ENCODE measurements around the gene MYH14.
A peak's percentile ranks its signal among the peaks of the same experiment; 100 is the strongest.
"Not testable (repeated sequence)": the region's sequence is repeated elsewhere in the genome, so short reads cannot be mapped to it uniquely, and the experiment has no call there.

The MYH14 gene

DNA sequence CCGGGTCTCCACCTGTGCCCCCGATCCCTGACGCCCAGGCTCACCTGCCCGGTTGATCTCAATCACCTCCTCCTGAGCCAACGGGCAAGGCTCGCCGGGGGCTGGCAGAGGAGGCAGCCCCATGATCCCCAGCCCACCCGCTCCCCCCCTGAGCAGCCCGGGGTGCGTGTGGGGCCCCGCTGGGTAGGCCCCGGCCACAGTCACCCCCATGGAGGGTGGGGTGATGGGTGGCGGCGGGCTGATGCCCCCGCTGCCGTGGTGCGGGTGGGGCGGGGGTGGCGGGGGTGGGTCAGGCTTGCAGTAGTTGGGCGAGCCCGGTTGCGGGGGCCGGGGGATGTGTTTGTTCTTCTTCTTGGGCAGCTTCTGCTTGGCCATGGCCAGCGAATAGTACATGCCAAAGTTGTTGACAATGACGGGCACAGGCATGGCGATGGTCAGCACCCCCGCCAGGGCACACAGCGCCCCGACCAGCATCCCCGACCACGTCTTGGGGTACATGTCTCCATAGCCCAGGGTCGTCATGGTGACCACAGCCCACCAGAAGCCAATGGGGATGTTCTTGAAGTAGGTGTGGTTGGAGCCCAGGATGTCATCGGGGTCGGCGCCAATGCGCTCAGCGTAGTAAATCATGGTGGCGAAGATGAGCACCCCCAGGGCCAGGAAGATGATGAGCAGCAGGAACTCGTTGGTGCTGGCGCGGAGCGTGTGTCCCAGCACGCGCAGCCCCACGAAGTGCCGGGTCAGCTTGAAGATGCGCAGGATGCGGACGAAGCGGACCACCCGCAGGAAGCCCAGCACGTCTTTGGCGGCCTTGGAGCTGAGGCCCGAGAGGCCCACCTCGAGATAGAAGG, 119.7 kb downstream of the MYH14 start:
- no peak for DNase-seq

DNA sequence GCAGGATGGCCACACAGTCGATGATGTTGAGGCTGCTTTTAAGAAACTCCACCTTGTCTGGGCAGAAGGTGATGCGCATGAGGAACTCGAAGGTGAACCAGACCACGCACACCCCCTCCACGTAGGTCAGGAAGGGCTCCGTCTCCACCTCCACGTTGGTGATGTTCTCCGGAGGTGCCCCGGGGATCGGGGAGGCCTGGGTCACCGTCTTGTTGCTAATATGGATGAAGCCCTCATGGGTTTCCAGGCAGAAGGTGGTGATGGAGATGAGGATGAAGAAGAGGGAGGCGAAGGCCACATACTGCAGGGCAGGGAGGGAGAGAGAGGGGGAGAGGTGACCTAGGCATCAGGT, 120.3 kb downstream of the MYH14 start:
- no peak for DNase-seq

DNA sequence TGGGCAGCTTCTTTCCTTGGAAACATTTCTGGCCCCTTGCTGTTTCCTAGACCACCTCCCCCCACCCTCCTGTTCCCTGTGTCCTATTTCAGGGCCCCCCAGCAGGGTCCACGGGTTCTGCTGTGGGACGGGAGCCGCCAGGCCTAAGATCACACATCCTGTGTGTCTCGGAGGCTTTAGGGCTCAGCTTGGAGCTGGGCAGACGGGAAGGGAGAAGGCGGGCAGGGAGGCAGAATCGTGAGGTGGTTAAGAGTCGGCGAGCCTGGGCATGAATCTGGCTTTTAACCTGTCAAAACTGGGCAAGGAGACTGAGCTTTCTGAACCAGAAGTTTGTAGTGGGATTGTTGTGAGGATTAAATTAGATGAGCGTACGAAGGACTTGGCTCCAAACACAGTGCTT, 120.9 kb downstream of the MYH14 start:
- no peak for DNase-seq

DNA sequence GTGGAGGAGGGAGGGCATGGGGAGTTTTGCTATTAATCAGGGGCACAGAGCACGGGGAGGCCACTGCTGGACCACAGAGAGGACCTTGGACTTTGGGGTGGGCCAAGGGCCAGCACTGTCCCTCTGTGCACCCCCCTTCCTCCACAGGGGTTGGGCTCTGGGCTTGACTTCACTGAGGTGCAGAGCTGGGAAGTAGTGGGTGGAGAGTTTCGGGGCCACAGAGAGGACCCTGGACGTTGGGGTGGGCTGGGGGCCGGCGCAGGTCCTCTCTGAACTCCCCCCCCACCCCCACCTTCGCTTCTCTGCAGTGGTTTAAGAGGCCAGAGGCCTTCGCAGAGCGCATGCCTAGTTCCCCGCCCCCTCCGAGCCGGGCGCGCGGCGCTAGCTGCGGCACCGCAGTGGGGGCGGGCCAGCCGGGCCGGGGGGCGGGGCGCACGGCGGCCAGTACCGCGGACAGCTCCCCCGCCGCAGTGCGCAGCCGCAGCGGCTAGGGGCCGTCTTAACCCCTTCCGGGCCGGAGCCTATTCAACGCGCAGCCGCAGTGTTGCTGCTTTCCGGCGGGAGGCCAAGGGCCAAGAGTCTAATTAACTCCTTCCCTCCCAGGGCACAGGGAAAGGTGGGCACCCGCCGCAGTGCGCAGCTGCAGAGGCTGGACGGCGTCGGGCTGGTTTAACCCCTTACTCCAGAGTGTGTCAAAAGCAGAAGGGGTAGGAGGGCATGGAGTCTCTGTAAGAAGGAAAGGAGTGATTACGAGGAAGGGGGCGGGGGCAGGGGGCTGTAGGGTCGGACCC, 122.1 kb downstream of the MYH14 start:
- peak; percentile 89 for DNase-seq

DNA sequence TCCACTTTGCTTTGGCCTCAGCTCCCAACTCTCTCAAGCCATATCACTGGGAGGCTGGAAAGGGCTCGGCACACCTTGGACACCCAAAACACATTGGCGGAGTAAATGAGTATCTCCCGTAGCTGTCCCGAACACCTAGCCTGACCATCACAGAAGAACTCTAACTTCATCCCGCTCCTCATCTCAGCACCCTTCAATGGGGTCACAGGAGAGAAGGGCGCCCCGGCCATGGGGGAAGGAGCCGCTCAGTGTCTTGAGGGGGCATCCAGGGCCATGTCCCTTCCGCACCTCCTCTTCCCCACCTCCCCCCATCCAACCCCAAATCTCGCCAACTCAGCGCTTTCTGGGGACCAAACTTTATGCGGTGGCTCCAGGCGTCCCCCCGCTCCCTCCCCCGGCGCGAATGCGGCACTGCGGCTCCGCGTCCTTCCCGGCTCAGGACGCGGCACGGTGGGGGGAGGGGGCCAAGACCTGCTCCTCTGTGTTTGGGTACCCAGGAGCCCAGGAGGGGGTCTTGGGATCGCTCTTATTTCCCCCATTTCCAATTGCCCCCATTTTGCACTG, 122.8 kb downstream of the MYH14 start:
- DNase-seq: no peak

DNA sequence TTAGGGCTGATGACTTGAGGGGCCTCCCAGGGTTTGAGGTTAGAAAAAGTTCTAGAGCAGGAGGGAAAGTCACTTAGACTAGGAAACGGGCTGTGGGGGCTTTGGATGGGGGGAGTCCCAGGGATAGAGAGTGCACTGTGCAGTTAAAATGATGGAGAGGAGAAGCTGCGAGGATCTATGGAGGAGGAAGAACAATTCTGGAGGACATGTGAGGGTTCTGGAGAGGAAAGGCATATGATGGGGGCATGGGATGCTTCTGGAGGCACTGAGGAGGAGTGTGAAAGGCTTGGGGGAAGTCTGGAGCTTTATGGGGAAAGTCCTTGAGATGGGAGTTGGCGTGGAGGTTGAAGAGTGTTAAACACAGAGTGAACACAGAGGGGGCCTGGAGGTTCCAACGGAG, 123.6 kb downstream of the MYH14 start:
- no peak for DNase-seq

DNA sequence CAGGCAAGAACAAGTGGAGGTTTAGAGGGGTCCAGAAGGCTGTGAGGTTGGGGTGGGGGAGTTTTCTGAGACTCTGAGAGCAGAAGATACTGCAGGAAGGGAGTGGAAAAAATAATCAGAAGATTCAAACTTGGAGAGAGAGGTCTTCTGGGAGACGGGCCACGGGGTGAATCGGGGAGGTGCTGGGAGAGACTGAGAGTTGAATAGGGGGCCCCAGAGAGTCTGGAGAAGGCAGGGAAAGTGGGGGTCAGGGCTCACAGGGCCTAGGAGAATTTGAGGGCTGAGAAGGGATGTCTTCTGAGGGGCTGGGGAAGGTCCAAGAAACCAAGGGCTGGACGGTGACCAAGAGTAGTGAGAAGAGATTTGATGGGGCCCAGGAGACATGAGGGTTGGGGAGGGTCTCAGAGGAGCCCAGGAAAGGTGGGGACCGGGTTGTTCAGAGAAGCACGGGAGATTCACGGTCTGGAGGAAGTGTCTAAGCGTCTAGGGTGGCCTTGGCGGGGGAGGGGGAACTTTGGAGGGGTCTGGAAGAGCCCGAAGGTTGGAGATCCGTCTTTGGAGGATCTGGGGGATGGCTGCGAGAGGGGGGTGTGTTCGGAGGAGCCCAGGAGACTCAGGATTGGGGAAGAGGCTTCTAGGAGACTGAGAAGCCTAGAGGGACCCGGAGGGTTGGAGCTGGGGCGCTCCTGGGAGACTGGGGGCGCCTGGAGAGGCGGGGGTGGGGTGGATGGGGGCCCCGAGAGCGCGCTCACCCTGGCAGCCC, 124.2 kb downstream of the MYH14 start:
- no peak for DNase-seq

DNA sequence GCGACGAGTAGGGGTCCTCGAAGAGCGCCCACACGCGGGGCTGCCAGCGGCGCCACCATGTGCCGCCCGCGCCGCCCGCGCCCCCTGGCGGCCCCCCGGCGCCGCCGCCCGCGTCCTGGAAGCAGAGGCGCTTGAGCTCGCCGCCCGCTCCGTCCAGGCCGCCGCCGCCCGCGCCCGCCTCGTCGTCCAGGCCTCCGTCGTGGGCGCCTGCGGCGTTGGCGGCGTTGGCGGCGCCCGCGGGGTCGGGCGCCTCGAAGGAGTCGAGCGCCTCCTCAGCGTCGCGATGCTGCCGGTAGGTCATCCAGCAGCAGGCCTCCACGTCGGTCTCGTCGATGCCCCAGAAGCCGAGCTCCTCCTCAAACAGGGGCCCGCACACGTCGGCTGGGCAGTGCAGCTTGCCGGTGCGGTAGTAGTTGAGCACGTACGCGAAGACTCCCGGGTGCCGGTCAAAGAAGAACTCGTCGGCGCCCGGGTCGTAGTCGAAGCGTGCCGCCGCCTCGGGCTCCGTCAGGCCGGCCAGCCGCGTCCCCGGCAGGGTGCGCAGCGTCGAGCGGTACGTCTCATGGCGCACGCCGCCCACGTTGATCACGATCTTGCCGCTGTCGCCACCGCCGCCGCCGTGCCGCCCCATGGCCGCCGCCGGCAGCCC, 124.9 kb downstream of the MYH14 start:
- peak; percentile 42 for DNase-seq

DNA sequence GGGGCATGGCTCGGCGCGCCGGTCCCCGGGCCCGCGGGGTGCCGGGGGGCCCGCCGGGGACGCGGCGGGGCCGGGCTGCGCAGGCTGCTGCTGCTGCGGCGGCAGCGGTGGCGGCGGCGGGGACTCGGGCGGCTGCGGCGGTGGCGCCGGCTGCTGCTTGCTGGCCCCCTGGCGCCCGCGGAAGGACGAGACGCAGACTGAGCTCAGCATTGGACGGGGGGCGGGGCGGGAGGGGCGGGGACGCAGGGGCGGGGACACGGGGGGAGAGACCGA, 125.4 kb downstream of the MYH14 start:
- DNase-seq: no peak

DNA sequence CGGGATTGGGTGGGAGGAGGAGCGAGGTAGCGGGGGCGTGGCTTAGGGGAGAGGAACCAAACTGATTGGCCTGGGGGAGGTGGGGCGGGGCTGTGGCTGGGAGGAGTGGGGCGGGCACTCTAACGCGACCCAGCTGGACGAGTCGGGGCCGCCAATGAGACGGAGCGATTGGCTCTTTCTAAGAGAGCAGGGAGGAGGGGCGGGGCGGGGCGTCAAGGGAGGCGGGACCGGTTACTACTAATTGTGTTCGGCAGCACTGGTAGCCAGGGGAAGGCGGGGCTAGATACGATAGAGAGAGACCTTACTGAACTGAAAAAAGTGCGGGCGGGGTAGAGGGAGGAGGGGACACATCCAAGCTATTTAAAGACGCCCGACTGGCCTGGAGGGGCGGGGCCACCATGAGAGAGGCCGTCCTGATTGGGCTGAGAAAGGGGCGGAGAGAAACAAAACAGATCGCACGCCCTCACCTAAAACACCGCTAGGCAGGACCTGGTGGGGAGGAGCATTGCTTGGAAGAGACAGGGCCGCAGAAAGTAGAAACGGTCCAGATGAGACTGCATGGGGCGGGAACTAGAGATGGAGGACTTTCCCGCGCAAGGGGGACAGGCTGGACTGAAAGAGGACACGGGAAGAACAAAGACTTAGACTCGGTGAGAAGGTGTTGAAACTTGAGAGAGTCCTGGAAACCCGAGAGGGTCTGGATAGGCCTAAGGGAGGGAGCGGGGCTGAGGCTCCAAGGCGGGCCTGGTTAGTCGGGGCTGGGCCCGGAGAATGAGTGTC, 125.9 kb downstream of the MYH14 start, which contains the start of gene KCNC3:
TSS of gene KCNC3 (minus strand) at position 232 of the 780 bp plus-strand sequence. CDS start 295 bp downstream, outside the sequence.
- DNase-seq: peak; percentile 100

DNA sequence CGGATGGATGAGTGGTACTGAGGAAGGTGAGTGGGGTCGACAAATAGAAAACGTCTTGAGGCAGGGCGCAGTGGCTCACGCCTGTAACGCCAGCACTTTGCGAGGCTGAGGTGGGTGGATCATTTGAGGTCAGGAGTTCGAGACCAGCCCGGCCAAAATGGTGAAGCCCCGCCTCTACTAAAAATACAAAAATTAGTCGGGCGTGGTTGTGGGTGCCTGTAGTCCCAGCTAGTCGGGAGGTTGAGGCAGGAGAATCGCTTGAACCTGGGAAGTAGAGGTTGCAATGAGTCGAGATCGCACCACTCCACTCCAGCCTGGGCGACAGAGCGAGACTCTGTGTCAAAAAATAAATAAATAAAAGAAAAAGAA, 126.5 kb downstream of the MYH14 start:
- not testable (repeated sequence) for DNase-seq

DNA sequence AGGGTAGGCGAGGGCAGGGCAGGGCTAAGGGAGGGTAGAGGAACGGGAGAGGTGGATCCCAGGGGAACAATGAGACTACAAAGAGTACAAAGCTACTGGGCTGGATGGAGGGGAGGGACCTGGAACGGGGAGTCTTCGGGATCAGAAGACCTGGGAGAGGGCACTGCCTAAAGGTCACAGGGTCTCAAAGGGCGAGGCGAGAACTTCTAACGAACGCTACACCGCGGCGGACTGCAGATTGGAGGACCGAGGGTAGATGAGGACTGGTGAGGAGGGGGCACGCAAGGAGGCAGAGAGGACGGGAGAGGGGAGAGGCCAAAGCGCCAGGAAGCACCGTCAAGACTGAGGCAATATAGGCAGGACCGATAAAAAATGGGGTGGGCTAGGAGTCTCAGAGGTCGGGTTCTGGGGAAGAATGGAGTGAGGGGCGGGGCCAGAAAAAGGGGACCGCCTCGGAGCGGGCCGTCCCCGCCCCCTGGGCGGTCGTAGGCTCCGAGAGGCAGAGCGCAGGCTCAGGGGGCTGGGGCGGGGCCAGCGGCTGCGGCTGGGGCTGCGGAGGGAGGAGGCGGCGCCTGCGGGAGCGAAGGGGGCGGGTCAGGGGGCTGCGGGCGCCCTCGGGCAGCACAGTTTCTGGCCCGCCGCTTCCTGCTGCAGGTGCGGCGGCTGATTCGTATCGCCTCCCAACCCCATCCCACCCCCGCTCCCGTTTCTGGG, 127.1 kb downstream of the MYH14 start:
- DNase-seq: peak; percentile 92

DNA sequence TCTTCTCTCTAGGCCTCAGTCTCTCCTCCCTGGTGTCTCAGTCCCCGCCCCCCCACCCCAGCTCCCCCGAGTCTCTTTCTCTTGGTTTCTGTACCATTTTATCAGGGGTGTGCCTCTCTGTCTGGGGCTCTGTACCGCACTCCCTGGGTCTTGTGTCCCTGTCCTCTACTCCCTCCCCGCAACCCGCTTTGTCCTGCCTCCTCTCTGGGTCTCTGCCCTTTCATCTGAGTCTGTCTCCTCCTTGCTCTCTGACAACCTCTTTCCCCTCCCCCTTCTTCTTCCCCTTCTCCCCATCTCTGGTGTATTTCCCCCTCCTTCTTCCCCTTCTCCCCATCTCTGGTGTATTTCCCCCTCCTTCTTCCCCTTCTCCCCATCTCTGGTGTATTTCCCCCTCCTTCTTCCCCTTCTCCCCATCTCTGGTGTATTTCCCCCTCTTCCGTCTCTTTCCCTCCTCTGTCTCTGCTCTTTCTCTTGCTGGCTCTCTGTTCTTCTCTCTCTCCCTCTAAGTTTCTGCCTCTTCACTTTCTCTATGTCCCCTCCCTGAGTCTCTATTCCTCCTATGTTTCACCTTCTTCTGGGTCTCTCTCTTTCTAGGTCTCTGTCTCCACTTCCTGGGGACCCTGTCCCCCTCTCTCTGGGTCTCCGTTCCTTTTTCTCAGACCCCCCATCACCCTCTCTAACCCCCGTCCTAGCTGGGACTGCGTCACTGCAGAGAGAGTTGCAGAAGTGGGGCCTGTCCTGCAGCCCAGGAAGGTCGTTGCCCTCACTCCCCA, 128.0 kb downstream of the MYH14 start:
- DNase-seq: no peak

DNA sequence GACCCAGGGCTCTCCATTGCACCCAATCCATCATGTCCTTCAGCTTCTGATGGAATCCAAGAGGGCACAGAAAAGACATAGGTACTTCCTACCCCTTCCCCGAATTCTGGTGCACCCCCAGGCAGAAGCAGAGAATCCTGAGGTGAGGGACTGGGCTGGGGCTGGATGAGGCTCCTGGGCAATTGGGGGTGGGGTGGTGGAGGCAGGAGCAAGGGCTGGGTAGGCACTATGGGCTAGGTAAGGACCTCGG, 128.5 kb downstream of the MYH14 start:
- no peak for DNase-seq

DNA sequence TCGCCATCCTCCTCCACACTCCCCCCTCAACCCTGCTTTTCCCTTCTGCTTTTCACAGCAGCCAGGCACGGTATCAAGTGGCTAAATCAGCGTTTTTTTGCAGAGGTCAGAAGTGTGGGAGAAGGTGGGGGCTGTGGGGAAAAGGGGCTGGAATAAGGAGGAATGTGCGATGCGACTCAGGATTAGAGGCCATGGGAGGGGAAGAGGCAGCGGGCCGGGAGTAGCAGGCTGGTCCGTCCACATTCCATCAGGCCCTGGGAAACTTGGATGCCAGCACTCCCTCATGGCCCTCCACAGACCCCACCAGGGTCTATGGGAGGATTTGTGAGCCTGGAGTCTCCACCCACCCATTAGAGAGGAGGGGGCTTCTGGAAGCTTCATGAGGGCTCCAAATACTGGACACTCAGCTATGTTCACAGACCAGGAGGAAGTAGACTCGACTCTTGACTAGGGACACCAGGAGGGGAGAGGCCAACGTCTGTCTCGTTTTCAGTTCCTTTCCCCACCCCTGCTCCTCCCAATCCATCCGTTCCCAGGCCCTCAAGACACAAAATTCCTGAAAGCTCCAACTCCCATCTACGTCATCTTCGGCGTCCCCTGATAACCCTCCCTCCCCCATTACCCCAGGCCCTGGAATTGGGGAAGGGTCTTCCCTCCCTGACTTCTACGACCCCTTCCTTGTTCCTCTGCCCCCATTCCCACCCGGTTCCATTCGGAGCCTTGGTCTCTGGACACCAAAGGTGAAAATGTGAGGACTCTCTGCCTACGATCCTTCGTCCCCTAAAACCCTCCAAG, 129.0 kb downstream of the MYH14 start:
- DNase-seq: no peak

DNA sequence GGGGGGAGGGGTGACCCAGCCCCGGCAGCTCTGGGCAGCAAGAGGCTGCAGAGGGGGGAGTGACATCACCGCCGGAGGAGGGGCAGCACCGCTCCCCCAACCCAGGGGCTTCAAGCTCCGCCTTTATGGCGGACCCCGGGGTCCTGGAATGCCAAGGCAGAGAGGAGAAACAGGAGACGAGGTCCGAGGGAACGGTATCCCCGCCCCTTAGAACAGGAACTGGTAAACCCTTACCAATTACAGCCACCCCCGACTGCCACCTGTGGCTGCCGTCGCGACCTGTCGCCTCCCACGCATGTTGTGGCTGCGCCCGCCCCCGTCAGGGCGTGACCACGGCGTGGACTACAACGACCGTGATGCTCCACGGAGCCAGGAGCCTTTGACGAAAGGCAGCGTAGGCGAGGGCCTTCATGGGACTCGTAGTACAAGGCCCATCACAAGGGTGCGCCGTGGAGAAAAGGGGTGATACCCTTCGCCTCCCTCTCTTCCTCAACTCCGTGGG, 129.9 kb downstream of the MYH14 start:
- DNase-seq: peak; percentile 94

DNA sequence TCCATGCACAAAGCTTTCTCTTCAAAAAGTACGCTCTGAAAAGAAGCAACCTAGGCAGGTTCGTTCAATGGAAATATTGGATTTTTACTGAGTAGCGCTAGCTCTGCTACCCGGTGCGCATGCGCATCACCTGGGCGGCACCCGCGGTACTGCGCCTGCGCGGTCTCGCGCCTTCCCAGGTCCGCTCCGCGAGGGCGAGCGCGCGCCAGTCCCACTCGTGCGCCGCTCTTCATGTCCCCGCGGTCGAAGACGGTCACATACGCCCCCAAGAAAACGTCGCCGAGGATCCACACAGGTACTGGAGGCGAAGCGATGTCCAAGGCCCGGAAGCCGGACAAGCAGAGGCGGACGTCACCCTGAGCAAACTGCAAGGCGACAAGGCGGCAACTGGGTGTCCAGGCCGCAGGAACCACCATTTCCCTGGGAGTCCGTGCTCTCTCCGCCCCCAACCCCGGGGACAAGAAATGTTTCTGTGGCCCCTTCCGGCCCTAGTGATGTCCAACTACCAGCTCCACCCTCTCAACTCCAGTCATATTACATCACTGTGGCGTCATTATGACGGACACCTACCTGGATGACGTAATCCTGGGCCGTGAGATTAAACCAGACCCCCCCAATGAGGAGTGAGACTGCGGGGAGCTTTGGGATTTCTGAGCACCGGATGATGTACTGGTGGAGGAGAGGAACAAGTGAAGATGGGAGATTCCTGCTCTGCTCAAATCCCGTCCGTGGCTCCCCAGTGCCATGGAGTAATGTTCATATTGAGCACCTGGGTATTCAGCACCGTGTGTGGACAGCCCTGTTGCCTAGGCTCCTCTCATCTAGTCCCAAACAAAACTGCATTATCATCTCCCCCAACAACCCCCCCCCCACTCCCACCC, 130.6 kb downstream of the MYH14 start:
- DNase-seq: peak; percentile 79

DNA sequence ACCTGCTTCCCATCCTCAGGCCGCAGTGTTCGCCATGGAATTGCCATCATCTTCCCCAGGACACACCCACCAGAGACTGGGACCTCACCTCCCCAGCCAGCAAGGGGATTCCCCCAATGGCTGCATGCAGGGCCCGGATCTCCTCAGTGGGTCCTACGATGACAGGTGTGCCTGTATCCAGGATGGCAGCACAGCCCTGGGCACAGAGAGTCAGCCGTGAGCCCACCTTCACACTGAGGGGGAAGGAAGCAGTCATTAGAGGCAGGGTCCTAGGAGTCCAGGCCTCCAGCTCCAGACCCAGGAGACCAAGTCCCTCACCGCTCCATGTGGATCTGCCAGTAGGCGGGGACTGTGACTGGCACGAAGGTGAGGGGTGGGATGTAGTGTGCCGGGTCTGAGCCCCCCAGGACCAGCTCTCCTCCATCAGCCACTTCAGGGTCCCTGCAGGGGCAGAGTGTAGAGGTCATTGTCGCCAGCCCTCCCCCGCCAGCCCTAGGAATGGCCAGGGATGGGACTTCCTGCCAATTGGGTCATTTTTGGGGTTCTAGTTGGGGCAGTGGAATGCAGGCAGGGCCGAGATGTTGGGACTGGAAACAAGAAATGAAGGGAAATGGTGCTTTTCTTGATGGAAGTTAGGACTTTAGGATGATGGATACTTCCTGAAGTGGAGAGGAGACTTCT, 131.5 kb downstream of the MYH14 start:
- DNase-seq: no peak

Data from activated CD4-positive, alpha-beta T cell treated with anti-CD3 and anti-CD28 coated beads, Interleukin-2, amount 50 U/mL, for 16 hours (primary cell).